ENCODE measurements around the gene VSIG8.

The VSIG8 gene

DNA sequence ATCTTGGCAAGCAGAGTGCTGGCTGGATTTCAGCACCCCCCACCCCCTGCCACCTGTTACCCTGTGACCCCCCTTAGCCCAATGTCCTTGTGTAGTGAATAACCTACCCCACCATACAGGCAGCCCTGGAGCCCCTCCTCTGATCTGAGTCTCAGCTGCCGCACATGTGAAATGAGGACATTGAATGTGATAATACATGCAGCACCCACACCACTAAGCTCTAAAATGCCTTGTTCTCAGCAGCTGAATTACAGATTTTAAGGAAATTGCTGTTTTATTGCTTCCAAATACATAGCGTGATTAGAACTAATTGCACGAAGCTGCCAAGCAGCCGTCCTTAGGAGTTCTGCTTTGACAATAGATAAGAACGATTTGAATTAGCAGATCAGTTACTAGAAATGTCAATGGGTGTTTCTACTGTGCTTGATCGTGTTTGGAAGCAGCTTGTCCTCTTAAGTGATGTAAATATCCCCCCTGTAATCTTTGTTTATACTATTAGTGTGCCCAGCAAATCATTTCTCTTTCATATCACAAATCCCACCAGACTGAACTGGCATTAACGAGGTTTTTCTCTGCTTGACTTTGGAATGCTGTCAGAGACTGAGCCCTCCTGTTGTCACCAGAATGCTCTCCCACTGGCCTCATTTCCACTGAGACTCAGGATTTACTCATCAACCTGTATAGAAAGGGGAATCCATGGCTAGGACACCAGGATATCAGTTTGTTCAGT, 30.9 kb downstream of the VSIG8 start:
- H3K27ac Mint-ChIP-seq: no peak overlapping the region
- H3K9me3 Mint-ChIP-seq: no peaks in the 10 kb centered on the region
- DNase-seq (no peak), ATAC-seq (no peak)
- H3K27me3 Mint-ChIP-seq: no peaks in the 10 kb centered on the region
- peaks cover 30% of the 10 kb centered on the region for H3K4me1 Mint-ChIP-seq
- no peak overlapping the region for H3K4me3 Mint-ChIP-seq

- no peaks in the 10 kb centered on the region for H3K9me3 Mint-ChIP-seq
- DNase-seq: no peak
- no peaks in the 10 kb centered on the region for H3K27me3 Mint-ChIP-seq
- ATAC-seq: no peak
- no peak overlapping the region for H3K27ac Mint-ChIP-seq
- H3K4me1 Mint-ChIP-seq: peaks cover 39% of the 10 kb centered on the region
- H3K4me3 Mint-ChIP-seq: no peak overlapping the region
Measured at GRCh38 chr1:159830722-159831121, 31.7 kb downstream of the VSIG8 start.

DNA sequence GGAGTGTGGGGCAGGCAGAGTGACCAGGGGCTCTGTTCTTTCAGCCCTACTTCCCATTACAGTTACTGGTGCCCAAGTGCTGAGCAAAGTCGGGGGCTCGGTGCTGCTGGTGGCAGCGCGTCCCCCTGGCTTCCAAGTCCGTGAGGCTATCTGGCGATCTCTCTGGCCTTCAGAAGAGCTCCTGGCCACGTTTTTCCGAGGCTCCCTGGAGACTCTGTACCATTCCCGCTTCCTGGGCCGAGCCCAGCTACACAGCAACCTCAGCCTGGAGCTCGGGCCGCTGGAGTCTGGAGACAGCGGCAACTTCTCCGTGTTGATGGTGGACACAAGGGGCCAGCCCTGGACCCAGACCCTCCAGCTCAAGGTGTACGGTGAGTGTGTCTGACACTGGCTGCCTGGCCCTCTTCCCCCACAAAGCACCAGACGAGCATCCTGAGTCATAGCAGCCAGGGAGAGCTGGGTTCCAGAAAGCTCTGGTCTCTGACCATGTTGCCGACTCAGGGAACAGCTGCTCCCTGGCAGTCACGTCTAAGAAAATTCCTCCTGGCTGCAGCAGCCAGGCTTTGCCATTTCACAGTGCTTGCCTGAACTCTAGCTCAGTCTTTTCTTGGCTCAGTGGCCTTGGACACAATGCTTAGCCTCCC, 32.5 kb downstream of the VSIG8 start:
- Mint-ChIP-seq H3K9me3 (no peaks in the 10 kb centered on the region), H3K27me3 (peaks cover 7% of the 10 kb centered on the region), H3K4me3 (no peak overlapping the region), H3K4me1 (peaks cover 46% of the 10 kb centered on the region), H3K27ac (no peak overlapping the region)
- ATAC-seq (no peak), DNase-seq (no peak)

DNA sequence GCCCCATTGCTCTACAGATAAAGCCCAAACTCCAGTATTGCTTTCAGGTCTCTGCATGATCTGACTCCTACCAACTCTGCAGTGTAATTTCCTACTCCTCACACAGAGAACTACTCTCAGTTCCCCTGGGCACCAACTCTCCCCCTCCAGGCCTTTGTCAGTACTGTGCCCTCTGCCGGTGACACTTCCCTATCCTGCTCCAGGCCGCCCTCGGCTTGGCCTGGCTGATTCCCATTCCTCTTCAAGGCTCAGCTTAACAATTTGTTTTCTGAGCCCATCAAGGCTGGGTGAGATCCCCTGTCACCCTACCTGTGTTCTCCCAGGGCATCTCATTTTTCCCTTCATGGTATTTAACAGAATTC, 33.2 kb downstream of the VSIG8 start:
- no peak for DNase-seq
- peaks cover 13% of the 10 kb centered on the region for H3K27me3 Mint-ChIP-seq
- H3K27ac Mint-ChIP-seq: peak overlapping the region in 1 of 2 donors; percentile 39
- no peak for ATAC-seq
- H3K4me3 Mint-ChIP-seq: no peak overlapping the region
- no peaks in the 10 kb centered on the region for H3K9me3 Mint-ChIP-seq
- H3K4me1 Mint-ChIP-seq: peaks cover 53% of the 10 kb centered on the region

DNA sequence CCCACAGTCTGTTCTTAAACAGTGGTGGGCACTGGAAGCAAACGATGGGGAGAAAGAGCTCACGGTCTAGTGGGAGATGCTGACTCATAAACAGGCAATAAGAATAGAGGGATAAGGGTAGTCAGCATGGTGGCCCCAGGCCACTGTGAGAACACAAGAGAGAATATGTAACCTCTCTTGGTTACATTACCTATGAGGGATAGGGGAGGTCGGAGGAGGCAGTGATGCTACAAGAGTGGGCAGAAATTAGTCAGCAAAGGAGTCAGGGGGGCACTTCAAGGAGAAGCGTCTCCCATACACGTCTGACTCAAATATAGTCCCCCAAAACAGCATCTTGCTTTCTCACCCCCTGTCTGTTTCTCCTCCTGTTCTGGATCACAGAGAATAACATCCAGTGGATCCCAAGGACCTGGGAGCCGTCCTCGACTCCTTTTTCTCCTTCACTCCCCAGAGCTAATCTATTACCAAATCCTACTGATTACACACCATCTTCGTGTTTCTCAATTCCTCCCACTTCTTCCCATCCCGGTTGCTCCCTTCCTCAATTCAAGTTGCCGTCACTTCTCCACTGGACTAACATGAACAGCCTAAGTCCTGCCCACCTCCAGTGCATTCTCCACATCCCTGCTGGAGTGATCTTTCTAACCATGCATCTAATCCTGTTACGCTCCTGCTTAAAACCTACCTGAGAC, 33.7 kb downstream of the VSIG8 start:
- Mint-ChIP-seq H3K4me1 (peaks cover 55% of the 10 kb centered on the region), H3K9me3 (no peaks in the 10 kb centered on the region), H3K27me3 (peaks cover 13% of the 10 kb centered on the region), H3K4me3 (no peak overlapping the region), H3K27ac (peak overlapping the region in 1 of 2 donors; percentile 77)
- no peak for ATAC-seq
- DNase-seq: no peak

GRCh38 chr1:159828176-159828575, 34.3 kb downstream of the VSIG8 start:
- DNase-seq: no peak
- H3K27ac Mint-ChIP-seq: peak overlapping the region in 1 of 2 donors; percentile 77
- no peak for ATAC-seq
- peaks cover 58% of the 10 kb centered on the region for H3K4me1 Mint-ChIP-seq
- peak overlapping the region in 1 of 2 donors; percentile 64 for H3K4me3 Mint-ChIP-seq
- no peaks in the 10 kb centered on the region for H3K9me3 Mint-ChIP-seq
- H3K27me3 Mint-ChIP-seq: peaks cover 16% of the 10 kb centered on the region

DNA sequence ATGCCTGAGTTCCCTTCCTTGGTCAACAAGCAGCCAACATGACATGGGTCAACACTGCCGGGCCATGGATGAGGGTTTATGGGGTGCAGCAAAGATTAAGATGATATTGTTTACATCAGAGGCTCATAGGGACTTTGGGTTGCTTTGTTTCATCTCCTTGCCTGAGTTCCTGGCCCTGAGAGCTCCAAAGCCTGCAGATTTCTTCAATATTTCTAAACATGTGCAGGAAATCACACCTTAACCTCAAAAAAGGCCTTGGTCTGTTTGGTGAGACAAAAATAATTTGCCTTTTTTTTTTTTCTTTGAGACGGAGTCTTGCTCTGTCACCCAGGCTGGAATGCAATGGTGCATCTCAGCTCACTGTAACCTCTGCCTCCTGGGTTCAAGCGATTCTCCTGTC, 34.9 kb downstream of the VSIG8 start:
- Mint-ChIP-seq H3K27me3 (peaks cover 23% of the 10 kb centered on the region), H3K9me3 (no peaks in the 10 kb centered on the region), H3K27ac (peak overlapping the region in 1 of 2 donors; percentile 98), H3K4me1 (peaks cover 64% of the 10 kb centered on the region), H3K4me3 (peak overlapping the region in 1 of 2 donors; percentile 64)
- DNase-seq (peak in 1 of 2 donors; percentile 13), ATAC-seq (no peak)

- peak; percentile 10 for ATAC-seq
- peak in 1 of 2 donors; percentile 22 for DNase-seq
- peaks cover 64% of the 10 kb centered on the region for H3K4me1 Mint-ChIP-seq
- peaks cover 27% of the 10 kb centered on the region for H3K27me3 Mint-ChIP-seq
- peak overlapping the region; percentile 64 to 98 for H3K27ac Mint-ChIP-seq
- H3K4me3 Mint-ChIP-seq: peak overlapping the region; percentile 42 to 64
- no peaks in the 10 kb centered on the region for H3K9me3 Mint-ChIP-seq
Measured at GRCh38 chr1:159827102-159827490, 35.4 kb downstream of the VSIG8 start.

DNA sequence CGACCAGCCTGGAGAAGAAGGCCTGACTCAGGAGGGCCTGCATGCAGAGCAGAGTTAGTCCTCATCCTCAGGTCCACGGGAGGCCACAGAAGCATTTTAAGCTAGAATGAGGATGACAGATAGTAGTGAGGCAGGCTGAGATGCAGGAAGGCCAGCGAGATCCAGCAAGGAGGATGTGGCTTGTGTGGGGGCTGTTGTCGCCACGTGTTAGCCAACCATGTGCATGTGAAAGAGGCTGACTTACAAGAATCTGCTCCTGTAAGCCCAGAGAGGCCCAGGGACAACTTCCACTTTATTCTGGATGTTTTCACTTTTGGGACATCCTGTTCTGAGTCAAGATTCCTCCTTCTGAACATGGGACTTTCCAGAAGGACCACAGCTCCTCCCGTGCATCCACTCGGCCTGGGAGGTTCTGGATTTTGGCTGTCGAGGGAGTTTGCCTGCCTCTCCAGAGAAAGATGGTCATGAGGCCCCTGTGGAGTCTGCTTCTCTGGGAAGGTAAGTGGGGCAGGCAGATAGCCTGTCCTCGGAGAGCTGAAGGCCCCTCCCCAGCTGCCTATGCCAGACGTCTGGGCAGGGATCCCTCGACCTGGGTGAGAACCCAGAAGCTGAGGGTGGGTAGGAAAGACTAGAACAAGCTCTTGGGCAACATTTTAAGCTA, 35.9 kb downstream of the VSIG8 start, which contains the start of gene SLAMF8:
Gene SLAMF8 (plus strand): TSS at position 433 of the 661 bp plus-strand sequence. CDS start 26 bp downstream, at position 459.
- H3K9me3 Mint-ChIP-seq: no peaks in the 10 kb centered on the region
- ATAC-seq: peak; percentile 94
- H3K4me3 Mint-ChIP-seq: peak within 1 kb of the TSS; percentile 42 to 64
- peak; percentile 69 to 84 for DNase-seq
- peak within 1 kb of the TSS; percentile 64 to 98 for H3K27ac Mint-ChIP-seq
- peaks cover 32% of the 10 kb centered on the region for H3K27me3 Mint-ChIP-seq
- peaks cover 64% of the 10 kb centered on the region for H3K4me1 Mint-ChIP-seq

DNA sequence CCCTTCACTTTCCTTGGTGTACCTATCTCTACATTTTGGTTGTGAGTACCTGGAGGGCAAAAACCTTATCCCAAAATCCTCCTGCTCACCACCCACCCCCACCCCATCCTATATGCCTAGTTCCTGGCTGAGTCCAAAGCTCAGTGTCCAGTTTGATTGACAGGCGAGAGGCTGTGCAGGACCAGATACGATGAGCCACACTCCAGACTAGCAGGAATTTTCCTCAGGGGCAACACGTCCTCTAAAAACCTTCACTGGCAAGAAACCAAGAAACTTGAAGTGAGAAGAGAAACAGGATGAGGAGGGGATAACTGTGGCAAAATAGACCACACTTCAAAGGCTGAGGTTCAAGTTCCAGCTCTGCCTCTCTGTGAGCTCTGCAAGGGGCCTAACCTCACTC, 36.9 kb downstream of the VSIG8 start:
- Mint-ChIP-seq H3K4me3 (peak overlapping the region in 1 of 2 donors; percentile 37), H3K27me3 (peaks cover 32% of the 10 kb centered on the region), H3K27ac (peak overlapping the region; percentile 28 to 64), H3K9me3 (no peaks in the 10 kb centered on the region), H3K4me1 (peaks cover 71% of the 10 kb centered on the region)
- DNase-seq (no peak), ATAC-seq (no peak)

- H3K9me3 Mint-ChIP-seq: no peaks in the 10 kb centered on the region
- no peak overlapping the region for H3K27ac Mint-ChIP-seq
- H3K4me1 Mint-ChIP-seq: peaks cover 75% of the 10 kb centered on the region
- DNase-seq: no peak
- no peak overlapping the region for H3K4me3 Mint-ChIP-seq
- ATAC-seq: no peak
- H3K27me3 Mint-ChIP-seq: peaks cover 32% of the 10 kb centered on the region
Measured at GRCh38 chr1:159823406-159823805, 39.1 kb downstream of the VSIG8 start.

- H3K4me1 Mint-ChIP-seq: peaks cover 68% of the 10 kb centered on the region
- no peak overlapping the region for H3K4me3 Mint-ChIP-seq
- peak overlapping the region in 1 of 2 donors; percentile 37 for H3K27ac Mint-ChIP-seq
- no peaks in the 10 kb centered on the region for H3K9me3 Mint-ChIP-seq
- DNase-seq: no peak
- ATAC-seq: no peak
- peaks cover 32% of the 10 kb centered on the region for H3K27me3 Mint-ChIP-seq
Measured at GRCh38 chr1:159821171-159821867, 41.1 kb downstream of the VSIG8 start.

DNA sequence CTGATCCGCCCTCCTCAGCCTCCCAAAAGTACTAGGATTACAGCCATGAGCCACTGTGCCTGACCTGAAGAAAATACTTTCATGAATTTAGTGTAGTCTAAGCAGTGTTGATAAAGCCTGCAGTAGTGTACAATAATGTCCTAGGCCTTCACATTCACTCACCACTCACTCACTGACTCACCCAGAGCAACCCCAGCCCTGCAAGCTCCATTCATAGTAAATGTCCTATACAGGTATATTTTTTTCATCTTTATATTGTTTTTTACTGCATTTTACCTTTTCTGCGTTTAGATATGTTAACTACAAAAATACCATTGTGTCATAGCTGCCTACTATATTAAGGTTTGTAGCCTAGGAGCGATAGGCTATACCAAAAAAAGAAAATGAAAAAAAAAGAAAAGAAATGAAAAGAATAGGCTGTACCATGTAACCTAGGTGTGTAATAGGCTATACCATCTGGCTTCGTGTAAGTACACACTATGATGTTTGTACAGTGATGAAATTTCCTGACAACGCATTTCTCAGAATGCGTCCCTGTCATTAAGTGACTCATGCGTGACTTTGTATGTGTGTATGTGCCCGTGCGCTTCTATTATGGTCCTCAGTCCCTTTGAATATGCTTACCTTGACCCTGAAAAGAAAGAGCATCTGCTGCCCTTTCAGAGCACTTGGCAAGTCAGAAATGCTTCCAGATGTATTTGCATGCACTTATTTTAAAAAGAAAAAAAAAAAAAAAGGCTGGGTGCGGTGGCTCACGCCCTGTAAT, 45.0 kb downstream of the VSIG8 start:
- DNase-seq: no peak
- Mint-ChIP-seq H3K27ac (peak overlapping the region in 1 of 2 donors; percentile 81), H3K4me1 (peaks cover 42% of the 10 kb centered on the region), H3K27me3 (peaks cover 9% of the 10 kb centered on the region), H3K9me3 (no peaks in the 10 kb centered on the region), H3K4me3 (no peak overlapping the region)
- ATAC-seq: peak; percentile 44

DNA sequence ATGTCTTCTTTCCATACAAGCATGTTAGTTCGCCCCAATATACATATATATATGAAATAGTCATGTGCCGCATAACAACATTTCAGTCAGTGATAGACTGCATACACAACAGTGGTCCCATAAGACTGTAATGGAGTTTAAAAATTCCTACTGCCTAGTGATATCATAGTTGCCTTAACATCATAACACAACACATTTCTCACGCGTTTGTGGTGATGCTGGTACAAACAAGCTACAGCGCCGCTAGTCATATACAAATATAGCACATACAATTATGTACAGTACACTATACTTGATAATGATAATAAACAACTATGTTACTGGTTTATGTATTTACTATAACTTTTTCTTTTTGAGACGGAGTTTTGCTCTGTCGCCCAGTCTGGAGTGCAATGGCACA, 46.5 kb downstream of the VSIG8 start:
- H3K9me3 Mint-ChIP-seq: no peaks in the 10 kb centered on the region
- no peak overlapping the region for H3K4me3 Mint-ChIP-seq
- DNase-seq (no peak), ATAC-seq (no peak)
- H3K27me3 Mint-ChIP-seq: no peaks in the 10 kb centered on the region
- H3K27ac Mint-ChIP-seq: no peak overlapping the region
- peaks cover 37% of the 10 kb centered on the region for H3K4me1 Mint-ChIP-seq
